T47D (cell line): ENCODE results near the gene SEL1L3.

Experiments used
- DNase-seq, 2 experiments: peaks; one replicate each; pipeline versions ENCODE4 v3.0.0 to v3.0.0-alpha.2; 2011 to 2012; ENCODE audit warnings: low read depth in 1 of 2, low spot score in 1 of 2
- JUND ChIP-seq: IDR thresholded peaks from 2 replicates; pipeline ENCODE4 v1.6.1; 2012; ENCODE audit warnings: low read depth
- in situ Hi-C: cut with HindIII; loops from 2 replicates; pipeline ENCODE4 v1.10.0; 2016; ENCODE audit warnings: low sequenced_read_pairs, low pct_unique_long_range_greater_than_20kb

The SEL1L3 gene

DNA sequence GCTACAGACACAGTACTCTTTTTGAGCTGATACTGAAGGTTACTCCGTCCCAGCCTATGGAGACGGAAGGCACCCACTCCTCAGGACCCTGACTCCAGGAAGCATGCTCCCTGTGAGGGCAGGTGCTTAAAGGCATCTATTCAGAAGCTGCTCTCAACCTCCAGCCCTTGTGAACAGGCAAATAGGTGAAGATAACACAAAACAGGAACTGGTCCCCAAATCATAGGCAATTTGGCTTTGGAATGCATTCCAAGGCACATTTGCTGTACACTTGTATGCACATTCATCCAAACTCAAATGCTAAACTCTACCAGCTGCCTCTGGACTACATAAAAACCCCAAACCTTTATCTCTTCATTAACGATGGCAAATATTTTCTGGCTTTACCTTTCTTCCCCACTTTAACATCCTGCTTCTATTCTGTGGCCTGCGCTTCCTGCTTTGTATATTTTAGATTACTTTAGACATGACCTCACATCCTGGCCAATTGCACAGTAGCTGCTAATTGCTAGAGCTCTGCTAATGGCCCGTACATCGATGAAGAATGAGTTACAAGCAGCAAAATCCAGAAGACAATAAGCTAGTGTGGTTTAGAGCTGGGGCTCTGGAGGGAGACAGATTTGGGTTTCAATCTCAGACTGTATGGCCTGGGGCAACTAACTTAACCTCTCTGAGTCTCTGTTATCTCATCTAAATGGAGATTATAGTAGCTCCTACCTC lies 3.2 kb downstream of the SEL1L3 start:
- no peak for DNase-seq
- TF ChIP-seq JUND: no peak
- in situ Hi-C loops: no loop called here

DNA sequence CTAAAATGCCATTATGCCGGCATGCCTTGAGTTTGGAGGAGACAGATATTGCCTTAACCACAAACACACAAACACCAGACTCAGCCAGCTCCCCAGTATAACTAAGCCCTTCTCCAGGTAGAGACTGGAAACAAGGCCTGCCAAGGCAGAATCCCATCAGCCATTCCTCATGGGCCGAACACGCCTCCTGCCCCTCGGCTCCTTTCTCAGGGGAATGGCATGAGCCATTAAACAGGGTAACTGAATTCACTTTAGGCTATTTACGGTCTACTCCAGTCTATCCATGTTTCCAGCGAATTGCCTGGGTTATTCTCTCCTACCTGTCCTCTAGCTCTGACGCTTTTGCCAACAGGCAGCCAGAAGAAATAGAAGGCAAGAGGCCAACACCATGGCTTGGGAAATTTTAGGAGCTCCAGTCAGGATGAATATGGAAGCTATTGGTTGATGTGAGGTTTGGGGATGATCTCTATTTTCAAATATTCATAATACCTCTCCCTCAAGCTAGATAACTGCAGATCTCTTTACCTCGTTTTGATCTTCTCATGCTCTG lies 4.9 kb downstream of the SEL1L3 start:
- no peak for DNase-seq
- TF ChIP-seq JUND: no peak
- in situ Hi-C loops: no loop called here

DNA sequence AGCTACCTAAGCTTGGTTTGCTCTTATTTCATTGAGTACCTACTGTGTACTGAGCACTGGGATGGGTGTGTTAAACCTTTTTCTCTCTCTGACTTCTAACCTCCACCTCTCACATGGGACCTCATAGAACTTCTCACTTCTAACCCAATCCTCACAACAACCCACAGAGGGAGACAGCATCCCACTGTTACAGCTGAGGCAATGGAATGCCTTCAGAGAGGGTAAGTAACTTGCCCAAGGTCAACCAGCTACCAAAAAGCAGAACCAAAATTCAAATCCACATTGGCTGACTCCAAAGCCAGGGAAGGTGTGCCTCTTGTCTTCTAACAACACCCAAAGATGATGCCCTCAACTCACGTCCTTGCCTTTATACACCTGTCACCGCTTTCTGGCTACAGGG lies 5.4 kb downstream of the SEL1L3 start:
- in situ Hi-C loops: no loop called here
- TF ChIP-seq JUND: no peak
- DNase-seq: no peak

DNA sequence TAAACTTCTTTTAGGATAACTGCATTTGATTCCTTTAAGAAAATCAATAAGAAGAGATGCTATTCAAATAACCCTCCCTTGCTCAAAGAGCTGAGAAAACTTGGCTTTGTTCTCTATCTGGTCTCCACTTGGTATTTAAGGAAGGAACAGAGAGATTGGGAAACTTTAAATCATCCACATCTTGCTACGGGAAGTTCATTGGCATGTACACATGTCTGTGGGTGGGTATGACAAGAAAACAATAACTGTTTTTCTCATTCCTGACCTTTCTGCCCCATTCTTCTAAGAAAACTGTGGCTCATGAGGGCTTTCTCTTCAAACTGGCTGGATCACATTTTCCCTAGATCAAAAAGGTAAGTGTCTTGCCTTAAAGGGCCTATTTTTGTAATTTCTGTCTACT lies 6.0 kb downstream of the SEL1L3 start:
- TF ChIP-seq JUND: no peak
- DNase-seq: no peak
- in situ Hi-C loops: no loop called here

DNA sequence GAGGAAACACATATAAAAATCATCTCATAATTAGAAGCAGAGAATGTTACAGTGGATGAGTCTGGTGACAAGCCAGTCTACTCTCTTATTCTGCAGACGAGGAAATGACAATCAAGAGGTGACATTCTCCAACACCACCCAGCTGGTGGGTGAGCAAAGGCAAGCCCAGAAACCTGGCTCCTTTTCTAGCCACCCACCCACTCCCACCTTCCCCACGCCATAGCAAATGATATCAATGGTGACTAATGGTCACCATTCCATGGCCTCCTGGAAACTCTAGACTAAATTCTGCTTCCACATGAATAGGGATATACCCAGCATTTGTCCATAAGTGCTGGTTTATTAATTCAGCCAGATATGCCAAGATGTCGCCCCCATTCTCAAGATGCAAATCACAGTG lies 10.7 kb downstream of the SEL1L3 start:
- in situ Hi-C loops: no loop called here
- no peak for DNase-seq
- no peak for TF ChIP-seq JUND

DNA sequence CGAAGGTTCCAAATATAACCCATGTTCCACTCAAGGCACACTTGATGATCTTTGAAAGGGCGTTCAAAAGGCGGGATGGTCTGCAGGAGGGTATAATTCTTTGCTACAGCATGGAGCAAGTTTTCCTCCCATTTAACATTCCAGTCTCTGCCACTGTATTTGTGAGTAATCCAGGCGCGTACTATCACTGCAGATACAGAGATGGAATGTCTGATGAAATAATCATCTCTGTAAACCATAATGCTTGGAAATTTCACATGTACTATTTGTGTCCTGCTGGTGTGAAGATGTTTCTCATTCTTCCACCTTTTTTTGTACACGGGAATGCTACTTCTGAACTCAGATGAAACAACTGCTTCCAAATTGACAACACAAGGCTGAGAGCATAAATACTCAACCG lies 15.5 kb downstream of the SEL1L3 start:
- in situ Hi-C loops: no loop called here
- no peak for TF ChIP-seq JUND
- no peak for DNase-seq

DNA sequence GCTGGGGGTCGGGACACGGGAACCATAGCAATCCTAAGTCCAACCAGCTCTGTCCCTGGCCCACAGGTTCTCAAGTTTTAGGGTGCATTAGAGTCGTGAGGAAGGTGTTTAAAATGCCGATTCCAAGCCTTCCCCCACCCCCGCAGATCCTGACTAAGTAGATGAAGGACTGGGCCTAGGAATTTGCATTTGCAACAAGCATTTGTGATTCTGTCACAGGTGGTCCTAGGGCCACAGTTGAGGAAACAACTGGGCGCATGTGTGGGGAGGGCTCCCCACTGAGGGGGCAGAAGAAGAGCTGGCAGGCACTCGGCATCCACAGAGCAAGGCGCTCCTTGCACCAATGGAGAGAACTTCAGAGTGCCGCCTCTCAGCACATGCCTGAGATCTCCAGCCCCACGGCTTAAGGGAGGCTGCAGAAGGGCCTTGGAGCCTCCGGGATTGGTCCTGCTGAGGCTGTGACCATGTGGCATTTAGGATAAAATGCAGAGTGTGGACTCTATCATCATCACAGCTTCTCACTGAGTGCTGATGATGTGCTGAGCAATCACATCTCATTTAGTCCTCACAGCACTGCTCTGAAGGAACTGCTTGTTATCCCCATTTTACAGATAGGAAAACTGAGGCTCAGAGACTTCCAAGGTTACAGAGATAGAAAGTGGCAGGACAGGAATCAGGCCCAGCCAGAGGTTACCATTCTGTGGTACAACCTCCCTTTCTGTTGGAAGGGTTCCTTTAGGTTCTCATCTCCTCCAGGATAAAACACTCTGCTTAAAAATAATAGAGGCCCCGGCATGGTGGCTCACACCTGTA lies 16.7 kb downstream of the SEL1L3 start:
- no peak for TF ChIP-seq JUND
- DNase-seq: no peak
- in situ Hi-C loops: no loop called here

DNA sequence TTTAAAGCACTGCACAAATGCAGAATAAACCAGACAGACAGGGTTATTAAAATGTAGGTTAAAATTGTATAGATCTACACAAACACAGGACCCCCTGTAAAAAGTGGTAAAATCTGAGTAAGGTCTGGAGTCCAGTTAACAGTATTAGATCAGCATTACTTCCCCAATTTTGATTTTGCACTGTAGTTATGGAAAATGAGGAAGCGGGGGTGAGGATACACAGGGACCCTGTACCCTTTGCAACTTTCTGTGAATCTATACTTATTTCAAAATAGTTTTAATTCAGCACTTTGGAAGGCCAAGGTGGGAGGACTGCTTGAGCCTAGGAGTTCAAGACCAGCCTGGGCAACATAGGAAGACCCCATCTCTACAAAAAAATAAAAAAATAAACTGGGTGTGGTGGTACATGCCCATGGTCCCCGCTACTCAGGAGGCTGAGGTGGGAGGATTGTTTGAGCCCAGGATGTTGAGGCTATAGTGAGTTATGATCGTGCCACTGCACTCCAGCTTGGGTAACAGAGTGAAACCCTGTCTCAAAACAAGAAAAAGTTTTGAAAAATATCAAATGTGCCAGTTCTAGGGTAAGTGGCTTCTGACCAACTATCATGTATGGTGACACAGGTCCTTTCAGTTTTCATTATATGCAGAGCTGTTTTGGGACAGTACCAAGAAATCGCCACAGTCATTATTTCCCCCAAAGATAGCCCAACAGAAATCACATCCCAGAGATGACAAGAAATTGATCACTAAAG lies 17.7 kb downstream of the SEL1L3 start:
- in situ Hi-C loops: no loop called here
- no peak for TF ChIP-seq JUND
- no peak for DNase-seq

DNA sequence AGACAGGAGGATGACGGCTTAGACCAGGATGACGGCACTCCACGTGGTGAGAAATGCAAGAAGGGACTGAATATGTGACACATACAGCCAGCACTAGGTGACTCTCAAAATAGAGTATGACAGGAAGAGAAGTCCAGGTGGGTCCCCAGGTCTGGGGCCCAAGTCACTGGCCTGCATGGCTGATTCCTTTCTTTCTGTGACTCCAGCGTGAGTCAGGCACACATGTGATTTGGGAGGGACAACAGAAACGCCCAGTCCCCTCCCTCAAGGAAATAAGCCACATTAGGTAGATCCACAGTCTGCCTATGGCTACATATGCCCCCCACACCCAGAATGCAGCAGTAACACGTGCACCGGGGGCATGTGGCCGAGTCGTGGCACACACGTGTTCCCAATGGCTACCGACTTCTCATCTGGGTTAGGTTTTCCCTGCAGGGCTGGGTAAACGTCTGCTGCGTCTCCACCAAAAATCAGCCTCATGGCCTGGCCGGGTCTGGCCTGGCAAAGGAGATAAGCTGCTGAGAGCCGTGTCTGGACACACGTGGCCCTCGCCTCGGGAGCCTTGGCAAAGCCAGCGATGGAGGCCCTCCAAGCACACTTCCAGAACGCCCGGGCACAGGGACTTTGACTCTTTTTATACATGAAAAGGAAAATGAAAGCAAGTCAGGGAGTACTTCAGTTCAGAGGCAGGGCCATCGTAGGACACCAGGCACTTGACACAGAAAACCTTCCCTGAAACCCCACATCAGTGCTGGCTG lies 19.3 kb downstream of the SEL1L3 start:
- in situ Hi-C loops: no loop called here
- TF ChIP-seq JUND: no peak
- DNase-seq: no peak

DNA sequence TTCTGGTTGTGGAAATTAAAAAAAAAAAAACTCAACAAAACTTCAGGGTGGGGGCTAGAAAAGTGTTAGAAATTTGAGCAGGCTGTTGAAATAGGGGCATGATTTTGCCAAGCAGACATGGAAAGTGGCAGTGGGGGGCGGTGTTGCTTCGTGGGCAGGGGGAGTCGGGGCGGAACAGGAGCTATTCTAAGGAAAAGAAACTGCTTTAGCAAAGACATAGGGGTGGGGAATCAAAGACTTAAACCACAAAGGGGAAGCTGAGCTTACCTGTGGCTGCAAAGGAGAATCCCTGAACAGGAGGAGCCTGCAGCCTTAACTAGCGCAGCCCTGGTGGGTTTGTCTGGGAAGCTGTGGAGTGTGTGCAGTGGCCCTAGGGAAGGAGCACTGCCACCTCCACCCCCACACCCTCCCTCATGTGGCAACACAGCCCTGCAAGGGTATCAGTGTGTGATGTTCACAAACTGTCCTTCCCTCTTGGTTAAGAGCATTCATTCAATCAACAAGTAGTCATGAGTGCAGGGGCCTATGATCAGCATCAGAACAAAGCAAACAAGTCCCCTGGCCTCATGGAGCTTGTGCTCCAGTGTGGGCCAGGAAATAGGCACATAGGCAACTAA lies 20.5 kb downstream of the SEL1L3 start:
- in situ Hi-C loops: no loop called here

DNA sequence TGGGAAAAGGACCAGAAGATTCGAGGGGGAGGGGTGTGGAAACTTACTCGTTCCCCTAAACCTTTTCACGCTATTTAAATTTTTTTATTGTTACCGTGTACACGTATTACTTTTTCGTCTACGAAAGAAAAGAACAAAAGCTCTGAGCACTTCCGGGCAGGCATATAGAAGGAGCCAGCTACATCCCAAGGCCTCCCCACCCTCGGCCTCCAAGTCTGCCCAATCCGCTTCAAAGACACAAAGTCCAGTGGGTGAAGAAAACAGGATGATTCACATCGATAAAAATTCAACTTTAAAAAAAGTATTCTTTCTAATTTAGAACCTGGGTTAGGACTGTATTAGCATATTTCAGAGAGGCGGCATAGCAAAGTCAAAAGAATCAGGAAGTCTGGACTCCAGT lies 23.1 kb downstream of the SEL1L3 start:
- no peak for TF ChIP-seq JUND
- in situ Hi-C loops: no loop called here
- no peak for DNase-seq

More for the DNA sequence above, 20.5 kb downstream of the SEL1L3 start:
- TF ChIP-seq JUND: no peak
- DNase-seq: no peak

DNA sequence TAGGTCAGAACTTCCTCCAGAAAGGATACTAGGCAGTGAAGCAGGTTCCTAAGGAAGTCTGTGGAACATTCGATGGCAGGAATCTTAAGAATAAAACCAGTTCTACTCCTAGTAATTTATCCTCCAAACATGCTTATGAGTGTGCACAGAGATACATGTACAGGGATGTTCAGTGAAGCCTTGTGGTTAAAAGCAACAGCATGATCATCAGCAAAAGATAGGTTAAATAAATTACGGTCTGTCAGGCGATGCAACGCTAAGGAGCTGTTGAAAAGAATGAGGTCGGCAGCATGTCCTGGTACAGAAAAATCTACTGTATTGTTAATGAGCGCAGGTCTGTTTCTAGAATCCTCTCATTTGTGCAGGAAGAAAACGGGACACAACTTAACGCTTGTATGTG lies 23.6 kb downstream of the SEL1L3 start:
- in situ Hi-C loops: no loop called here
- no peak for DNase-seq
- TF ChIP-seq JUND: no peak
